Left cardiac atrium (tissue), 4 donors: ENCODE data around the gene TOM1L2. TPM values are rescaled to one million over a fixed set of nuclear protein-coding genes. Genes with fewer than 3 reads are reported as not detected.
A peak's percentile ranks its signal among the peaks of the same experiment; 100 is the strongest.

ENCODE experiments used
- ATAC-seq, 2 donors: fragments of 200-7000 bp; cut with Tn5 transposase; one replicate each; pipeline ENCODE4 v1.9.1; 2020; ENCODE audit warnings: mild to moderate bottlenecking in 2 of 2, moderate library complexity in 2 of 2
- DNase-seq: peaks from one replicate; pipeline ENCODE4 v3.0.0-alpha.2; 2020
- intact Hi-C, 2 donors: fragments of 100-400 bp; cut with DNase I; formaldehyde crosslinking; loops; one replicate each; pipeline versions ENCODE4 v1.14.1 to v1.15.1; 2022 to 2023
- total RNA-seq, 2 donors: library from RNA; stranded (reverse); fragmentation: NEBNext Ultra II Directional; extraction: Animal tissue kit (Norgen Biotek cat#: 25700); gene quantifications; one replicate each; pipeline ENCODE4 v1.2.1, GENCODE V29; 2021
- donor health status: DM: no; HTN: yes; CAD: no.
- donor health status: DM: no; HTN: yes; CAD: no; lungs with severe emphysema.
- donor health status: DM: yes; HTN: yes; CAD: no.
- donor health status: Dilated cardiomyopathy.

TOM1L2 gene
- total RNA-seq, 2 donors from 2014 or later, result 179 to 183 TPM

DNA sequence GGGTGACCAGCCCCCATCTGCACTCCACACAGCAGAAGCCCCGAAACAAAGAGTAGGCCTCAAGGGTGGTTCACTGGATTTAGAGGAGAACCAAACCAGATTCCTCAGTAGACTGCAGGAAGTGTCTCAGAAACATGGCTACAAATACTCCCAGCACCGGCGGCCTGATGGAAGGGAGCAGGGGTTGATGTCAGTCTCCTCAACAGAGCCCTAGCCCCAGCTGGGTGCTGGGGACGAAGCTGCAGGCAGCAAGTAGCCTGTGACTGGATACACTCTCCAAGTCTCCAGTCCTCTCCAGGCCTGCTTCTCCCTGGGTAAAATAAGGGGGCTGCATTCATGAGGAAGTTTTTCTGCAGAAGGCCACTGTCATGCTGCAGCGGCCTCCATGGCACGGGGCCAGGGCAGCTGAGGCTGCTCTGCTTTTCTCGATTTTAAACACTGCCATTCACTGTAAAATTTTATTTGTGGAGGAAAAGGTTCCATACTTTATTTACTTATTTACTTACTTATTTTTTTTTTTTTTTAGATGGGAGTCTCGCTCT lies 98.7 kb downstream of the TOM1L2 start:
- intact Hi-C loops, result no loop called here
- ATAC-seq, result no peak
- DNase-seq, result no peak

DNA sequence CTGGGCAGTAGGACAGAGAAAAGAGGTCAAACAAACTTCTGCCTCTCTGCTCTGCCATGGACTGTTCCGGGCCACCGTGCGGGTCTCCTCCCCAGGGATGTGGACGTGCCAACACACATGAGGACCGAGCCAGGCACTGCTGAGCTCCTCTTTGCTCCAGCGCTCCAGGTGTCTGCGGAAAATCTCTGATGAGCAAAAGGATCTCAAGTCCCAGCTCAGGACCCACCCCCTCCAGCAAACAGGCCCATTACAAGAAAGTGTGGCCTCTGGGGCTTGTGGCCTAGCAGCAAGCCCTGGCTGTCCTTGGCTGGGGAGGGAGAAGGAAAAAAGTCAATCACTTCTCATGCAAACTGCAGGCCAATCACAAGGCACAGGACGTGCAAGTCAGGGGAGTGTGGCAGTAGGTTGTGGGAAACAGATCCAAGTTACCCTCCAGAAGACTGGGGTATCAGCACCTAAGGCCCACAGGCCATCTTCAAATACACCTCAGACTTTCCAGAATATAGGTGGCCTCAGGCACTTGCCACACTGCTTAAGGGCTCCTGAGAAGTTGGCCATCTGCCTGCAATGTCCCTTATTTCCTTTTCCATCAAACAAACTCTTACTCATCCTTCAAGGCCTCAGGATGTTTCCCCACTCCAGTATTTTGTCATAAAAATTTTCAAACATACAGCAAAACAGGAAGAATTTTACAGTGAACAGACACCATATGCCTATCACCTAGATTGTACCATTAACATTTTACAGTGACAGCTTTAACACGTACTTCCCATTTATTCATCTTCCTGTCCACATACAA lies 99.5 kb downstream of the TOM1L2 start:
- ATAC-seq, result no peak
- DNase-seq, result no peak
- intact Hi-C loops, result no loop called here

- no peak for DNase-seq
- ATAC-seq, result no peak
- intact Hi-C loops, result no loop called here
Measured at GRCh38 chr17:17871913-17872312, 100.3 kb downstream of the TOM1L2 start.

GRCh38 chr17:17870247-17870646 lies 102.0 kb downstream of the TOM1L2 start:
- ATAC-seq (no peak), DNase-seq (no peak)
- intact Hi-C loops, result no loop called here

GRCh38 chr17:17868641-17869522 lies 103.3 kb downstream of the TOM1L2 start:
- DNase-seq (peak; percentile 63), ATAC-seq (peak; percentile 59 to 75)
- intact Hi-C loops, result loop anchor here in 1 of 2 donors (10.0 kb wide), 1 partner anchor 46 kb away; no protein-coding TSS in a partner anchor

DNA sequence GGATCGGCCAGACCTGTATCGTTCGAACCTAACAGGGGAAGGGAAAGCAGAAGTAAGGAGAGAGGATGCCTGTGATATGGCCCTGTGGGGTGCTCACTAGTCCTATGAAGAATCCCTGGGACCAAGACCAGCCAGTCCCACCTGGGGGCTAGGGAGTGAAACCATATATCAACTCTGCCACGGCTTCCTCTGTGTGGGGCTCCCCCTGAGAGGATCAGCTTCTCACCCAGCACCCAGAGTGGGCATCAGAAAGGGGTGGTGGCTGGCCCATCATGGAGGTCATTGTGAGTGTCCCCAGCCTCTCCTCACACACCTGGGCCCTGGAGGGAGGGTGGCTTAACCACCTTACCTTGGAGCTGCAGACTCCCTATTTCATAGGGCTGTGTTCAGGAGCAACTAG lies 105.3 kb downstream of the TOM1L2 start:
- no peak for ATAC-seq

DNA sequence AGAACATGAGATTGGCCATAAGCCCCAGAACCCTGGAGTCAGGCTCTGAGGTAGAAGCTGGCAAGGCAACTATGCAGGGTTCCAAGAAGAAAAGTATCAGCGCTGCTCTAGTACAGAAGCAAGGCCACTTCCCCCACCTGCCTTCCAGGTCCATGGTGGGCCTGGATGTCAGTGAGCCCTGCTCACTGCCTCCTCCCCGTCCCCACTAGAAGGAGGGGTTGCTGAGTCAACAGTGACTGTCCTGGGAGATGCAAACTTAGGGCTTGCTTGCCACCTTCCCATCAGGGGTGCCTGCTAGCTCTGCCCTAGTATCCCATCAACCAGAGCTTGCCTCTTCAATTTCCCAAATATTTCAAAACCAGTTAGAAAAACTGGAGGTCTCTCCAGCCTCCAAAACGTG lies 105.8 kb downstream of the TOM1L2 start:
- intact Hi-C loops, result loop anchor here in 1 of 2 donors (10.0 kb wide), 1 partner anchor 48 kb away; no protein-coding TSS in a partner anchor
- DNase-seq (no peak), ATAC-seq (no peak)

More for the DNA sequence above, 105.3 kb downstream of the TOM1L2 start:
- intact Hi-C loops, result loop anchor here in 1 of 2 donors (10.0 kb wide), 1 partner anchor 48 kb away; no protein-coding TSS in a partner anchor
- no peak for DNase-seq

DNA sequence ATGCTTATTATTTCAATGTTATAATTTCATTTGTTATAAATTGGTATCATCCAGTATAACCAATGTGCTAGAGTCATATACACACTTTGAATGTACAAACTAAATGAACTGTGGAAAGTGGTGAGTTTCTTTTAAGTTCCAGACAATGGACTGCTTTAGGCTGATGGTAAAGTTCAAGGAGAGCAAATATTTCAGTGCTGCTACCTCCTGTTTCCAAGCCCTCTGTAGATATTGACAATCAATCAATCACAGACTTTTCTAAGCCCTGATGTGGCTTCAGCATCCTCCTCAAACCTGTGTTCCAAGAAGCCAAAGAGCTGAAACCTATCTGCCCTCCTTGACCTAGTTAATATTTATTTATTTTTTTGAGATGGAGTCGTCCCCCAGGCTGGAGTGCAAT lies 107.2 kb downstream of the TOM1L2 start:
- intact Hi-C loops, result loop anchor here in 1 of 2 donors (10.0 kb wide), 1 partner anchor 50 kb away; no protein-coding TSS in a partner anchor
- no peak for DNase-seq
- ATAC-seq, result no peak

GRCh38 chr17:17860766-17861107 lies 111.5 kb downstream of the TOM1L2 start:
- ATAC-seq (no peak), DNase-seq (no peak)
- intact Hi-C loops, result loop anchor here (1.0 to 10.0 kb wide), 3 partner anchors 48 to 178 kb away; partner anchors contain the start of gene RAI1 (in 2 of the 2)

- intact Hi-C loops, result loop anchor here (1.0 to 10.0 kb wide), 4 partner anchors 47 to 178 kb away; partner anchors contain the start of gene RAI1 (in 2 of the 2)
- ATAC-seq, result peak; percentile 85 to 91
- peak; percentile 73 for DNase-seq
Measured at GRCh38 chr17:17859909-17860765, 112.1 kb downstream of the TOM1L2 start.

GRCh38 chr17:17857496-17857895 lies 114.7 kb downstream of the TOM1L2 start:
- intact Hi-C loops, result no loop called here
- ATAC-seq, result no peak
- no peak for DNase-seq

- no peak for DNase-seq
- ATAC-seq, result no peak
Measured at GRCh38 chr17:17856386-17856785, 115.8 kb downstream of the TOM1L2 start.

DNA sequence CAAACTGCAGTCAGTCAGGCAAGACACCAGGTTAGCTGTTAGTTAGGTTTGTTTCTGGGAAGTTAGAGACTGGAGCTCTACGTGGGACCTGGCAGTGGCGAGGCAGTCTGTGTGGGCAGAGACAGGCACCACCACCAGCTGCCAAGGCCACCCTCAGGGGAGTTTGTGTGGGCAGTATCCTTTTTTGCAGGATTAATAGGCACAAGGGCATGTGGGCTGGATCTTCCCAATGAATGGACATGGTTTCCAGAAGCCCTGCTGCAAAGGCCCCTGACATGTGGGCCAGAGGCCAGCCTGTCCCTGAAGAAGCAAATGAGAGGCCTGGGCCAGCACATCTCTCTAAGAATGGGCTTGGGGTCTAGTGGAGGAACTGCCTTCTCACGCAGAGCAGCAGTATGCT lies 116.2 kb downstream of the TOM1L2 start:
- ATAC-seq (peak in 1 of 2 donors; percentile 35), DNase-seq (no peak)
- intact Hi-C loops, result no loop called here

More at GRCh38 chr17:17856386-17856785, 115.8 kb downstream of the TOM1L2 start:
- intact Hi-C loops, result no loop called here

DNA sequence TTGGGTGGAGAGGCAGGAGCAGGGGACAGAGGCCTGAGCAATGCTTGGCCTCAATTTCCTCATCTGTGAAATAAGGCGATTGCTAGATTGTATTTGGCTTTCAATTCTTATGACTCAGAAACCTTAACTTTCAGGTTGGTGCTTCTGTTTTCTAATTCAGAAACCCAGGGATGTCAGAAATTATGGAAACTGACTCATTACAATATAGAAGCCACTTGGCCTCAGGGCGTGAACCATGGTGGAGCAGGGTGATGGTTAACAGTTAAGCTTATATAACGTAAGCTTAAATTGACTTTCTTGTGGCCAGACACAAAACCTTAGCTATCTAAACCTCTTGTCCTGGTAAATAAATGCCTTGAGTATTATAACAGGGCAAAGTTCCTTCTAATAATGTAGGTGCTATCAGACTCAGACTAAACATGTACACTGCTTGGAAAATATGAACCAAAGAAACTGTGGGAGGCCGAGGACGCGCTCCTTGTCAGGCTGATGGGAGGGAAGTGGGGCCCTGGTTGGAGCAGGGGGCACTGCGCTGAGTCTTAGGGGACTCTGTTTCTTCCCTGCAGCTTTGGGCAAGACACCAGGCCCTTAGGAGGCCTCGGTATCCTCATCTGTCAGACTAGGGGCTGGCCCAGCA lies 118.3 kb downstream of the TOM1L2 start:
- intact Hi-C loops, result no loop called here
- no peak for DNase-seq
- ATAC-seq, result no peak

- no peak for ATAC-seq
- intact Hi-C loops, result no loop called here
- DNase-seq, result no peak
Measured at GRCh38 chr17:17852930-17853329, 119.3 kb downstream of the TOM1L2 start.

DNA sequence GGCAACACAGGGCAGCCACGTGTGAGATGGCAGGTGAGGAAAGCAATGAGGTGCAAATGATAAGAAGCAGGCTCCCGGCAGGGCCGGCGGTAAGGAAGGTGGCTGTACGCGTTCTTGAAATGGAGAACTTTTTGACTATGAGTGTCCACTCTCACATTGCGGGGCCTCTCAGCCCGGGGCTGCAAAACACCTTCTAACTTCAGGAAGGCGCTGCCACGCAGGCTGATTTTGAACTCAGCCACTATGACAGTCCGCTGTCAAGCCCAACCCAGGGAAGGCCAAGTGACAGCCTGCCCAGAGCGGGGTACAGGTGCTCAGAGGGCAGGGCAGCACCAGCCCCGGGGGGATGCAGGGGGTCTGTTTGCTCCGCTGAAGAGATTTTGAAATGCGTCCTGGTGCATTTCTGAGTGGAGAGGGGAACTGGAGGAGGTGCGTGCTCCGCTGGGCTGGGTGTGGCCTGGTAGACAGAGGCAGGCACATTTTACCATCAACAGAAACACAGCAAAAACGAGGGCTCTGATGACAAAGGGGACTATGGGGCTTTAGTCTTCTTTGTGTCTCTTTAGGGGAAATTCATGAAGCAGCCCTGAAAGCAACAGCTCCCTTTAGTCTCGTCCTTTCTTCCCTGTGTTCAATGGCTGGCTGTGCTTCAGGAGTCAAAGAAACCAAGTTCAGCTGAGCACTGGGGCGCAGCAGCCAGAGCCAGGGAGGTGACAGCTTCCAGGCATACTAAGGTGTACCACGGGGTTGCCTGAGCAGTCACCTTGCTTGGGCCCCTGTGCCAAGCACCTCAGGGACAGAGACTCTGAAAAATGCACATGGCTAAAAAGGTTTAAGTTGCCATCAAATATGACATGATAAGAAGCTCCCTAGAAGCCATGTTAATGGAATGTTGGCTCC lies 120.8 kb downstream of the TOM1L2 start:
- intact Hi-C loops, result no loop called here
- DNase-seq, result no peak
- ATAC-seq, result no peak

DNA sequence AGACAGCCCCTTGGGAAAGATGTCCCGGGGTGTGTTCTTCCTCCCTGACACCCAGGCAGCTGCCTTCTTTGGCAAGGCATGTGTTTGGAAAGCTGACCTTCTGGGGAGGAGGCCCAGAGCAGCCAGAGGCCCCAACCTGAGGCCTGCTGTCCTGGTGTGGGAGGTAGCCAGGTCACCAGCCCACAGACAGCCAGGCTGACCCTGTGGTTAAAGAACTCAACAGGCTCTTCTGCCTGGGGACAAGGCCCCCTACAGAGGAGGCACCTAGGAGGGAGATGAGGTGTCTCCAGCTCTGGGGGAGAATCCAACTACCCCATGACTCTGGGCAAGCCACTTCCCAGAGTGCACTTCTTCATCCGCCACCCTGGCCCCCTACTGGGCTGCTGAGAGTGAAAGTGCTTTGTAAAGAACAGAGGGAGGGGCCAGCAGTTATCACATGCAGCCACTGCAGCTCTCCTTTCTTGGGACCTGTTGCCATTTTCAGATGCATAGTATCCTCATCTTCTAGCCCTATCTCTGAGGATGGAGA lies 122.3 kb downstream of the TOM1L2 start:
- peak; percentile 60 for DNase-seq
- peak; percentile 56 to 63 for ATAC-seq
- intact Hi-C loops, result no loop called here
